ENCODE results near the gene TMEM254.

DNA sequence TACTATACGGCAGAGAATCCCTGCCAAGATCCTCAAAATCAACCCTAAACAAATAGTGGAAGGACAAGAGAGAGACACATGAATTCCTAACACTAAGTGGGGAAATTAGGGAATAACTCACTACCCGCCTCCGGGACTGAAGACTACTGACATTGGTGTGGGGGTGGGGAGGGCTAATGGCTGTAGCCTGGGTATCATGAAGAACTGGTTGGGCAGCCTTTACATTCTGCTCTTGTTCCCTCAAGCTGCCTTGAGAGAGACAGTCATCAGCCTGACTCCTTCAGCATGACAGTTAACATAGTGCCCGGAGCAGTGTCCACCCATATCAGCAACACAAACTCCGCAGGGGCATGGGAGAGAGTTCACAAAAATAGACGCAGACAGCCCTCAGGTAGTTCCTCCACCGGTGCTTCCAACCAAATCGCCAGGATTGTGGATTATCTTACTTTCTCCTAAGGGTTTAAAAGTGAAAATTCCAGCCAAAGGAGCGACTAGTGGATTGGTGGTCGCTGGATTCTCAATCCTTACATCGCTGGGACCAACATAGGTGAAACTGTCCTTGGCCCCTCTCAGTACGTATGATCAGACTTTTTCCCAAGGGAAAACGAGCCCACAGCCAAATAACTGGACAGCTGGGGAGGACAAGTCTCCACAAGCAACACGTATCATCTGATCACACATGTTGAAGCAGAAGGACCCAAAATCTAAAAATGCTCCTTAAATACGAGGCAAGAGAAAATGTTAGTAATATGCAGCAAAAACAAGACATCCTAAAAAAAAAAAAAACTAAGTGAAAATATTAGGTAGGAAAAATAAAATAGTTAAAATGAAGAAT lies 22.6 kb downstream of the TMEM254 start:
- no peak for TF ChIP-seq CTCF (IDR thresholded peaks at IDR 0.05; ENCODE audit: low read depth, low read length)
- no peak for TF ChIP-seq EZH2phosphoT487 (IDR thresholded peaks at IDR 0.05; ENCODE audit: low read depth)
